HPDE6-E6E7 (cell line): ENCODE measurements around the gene YBX1.
A peak's percentile ranks its signal among the peaks of the same experiment; 100 is the strongest.

Experiments used
- DNase-seq: peaks from one replicate; pipeline ENCODE4 v3.0.0; 2011; ENCODE audit warnings: missing footprints; ENCODE audit errors: extremely low spot score

The YBX1 gene

GRCh38 chr1:42734201-42735035 lies 52.2 kb downstream of the YBX1 start:
- no peak for DNase-seq

GRCh38 chr1:42735056-42735455 lies 52.8 kb downstream of the YBX1 start:
- no peak for DNase-seq

GRCh38 chr1:42735477-42736105 lies 53.4 kb downstream of the YBX1 start:
- peak; percentile 36 for DNase-seq

GRCh38 chr1:42736152-42736551 lies 53.9 kb downstream of the YBX1 start:
- peak; percentile 54 for DNase-seq

- DNase-seq = no peak
Observed at GRCh38 chr1:42736571-42737200, 54.5 kb downstream of the YBX1 start.

GRCh38 chr1:42737257-42737656 lies 55.0 kb downstream of the YBX1 start:
- DNase-seq = no peak

- no peak for DNase-seq
Observed at GRCh38 chr1:42737986-42738677, 55.9 kb downstream of the YBX1 start.

GRCh38 chr1:42738678-42739226 lies 56.5 kb downstream of the YBX1 start:
- no peak for DNase-seq

- DNase-seq = no peak
Observed at GRCh38 chr1:42739753-42740700, 57.8 kb downstream of the YBX1 start, which contains the start of gene CLDN19. Gene CLDN19 (minus strand): TSS chr1:42740236. CDS start chr1:42740063, 173 bp downstream.

- DNase-seq = no peak
Observed at GRCh38 chr1:42740851-42741580, 58.8 kb downstream of the YBX1 start.

- no peak for DNase-seq
Observed at GRCh38 chr1:42741706-42742105, 59.5 kb downstream of the YBX1 start.

- no peak for DNase-seq
Observed at GRCh38 chr1:42742141-42742540, 59.9 kb downstream of the YBX1 start.

- DNase-seq = no peak
Observed at GRCh38 chr1:42742617-42743316, 60.5 kb downstream of the YBX1 start.

GRCh38 chr1:42743317-42744147 lies 61.3 kb downstream of the YBX1 start:
- DNase-seq = peak; percentile 86

GRCh38 chr1:42744148-42744413 lies 61.9 kb downstream of the YBX1 start:
- no peak for DNase-seq

GRCh38 chr1:42745851-42746250 lies 63.6 kb downstream of the YBX1 start:
- no peak for DNase-seq

- DNase-seq = no peak
Observed at GRCh38 chr1:42746436-42747105, 64.4 kb downstream of the YBX1 start.

- DNase-seq = no peak
Observed at GRCh38 chr1:42747125-42747524, 64.9 kb downstream of the YBX1 start.
